GM12878 (cell line): ENCODE results near the gene XAB2. TPM values are rescaled to one million over a fixed set of nuclear protein-coding genes. Genes with fewer than 3 reads are reported as not detected.
A peak's percentile ranks its signal among the peaks of the same experiment; 100 is the strongest.

ENCODE experiments used
- ATAC-seq: fragments of 200-7000 bp; cut with Tn5 transposase; 3 replicates; pipeline ENCODE4 v1.9.1; 2020; ENCODE audit warnings: mild to moderate bottlenecking, moderate library complexity
- BruUV-seq: library from RNA; stranded (reverse); fragments of 400-500 nt; replicated peaks from 2 replicates; lab custom pipeline; 2021; lab: Mats Ljungman, UMichigan
- CTCF ChIA-PET: fragments of 300-600 bp; sonication (Branson Sonifier 250); formaldehyde crosslinking; extraction: SDS; loops from one replicate; lab custom pipeline; 2021; ENCODE audit warnings: inconsistent platforms; lab: Yijun Ruan, JAX
- POLR2A ChIA-PET: fragments of 350-600 bp; formaldehyde crosslinking; extraction: SDS; loops from one replicate; lab custom pipeline; 2021; ENCODE audit warnings: inconsistent platforms; lab: Charles Lee
- RAD21 ChIA-PET: fragments of 300-600 bp; sonication (Branson Sonifier 250); formaldehyde crosslinking; loops from one replicate; lab custom pipeline; 2023; ENCODE audit warnings: antibody characterized with exemption; ENCODE audit not compliant: unreplicated experiment; lab: Charles Lee
- SMC1A ChIA-PET: fragments of 300-600 bp; sonication (Branson Sonifier 250); formaldehyde crosslinking; loops from one replicate; lab custom pipeline; 2023; ENCODE audit not compliant: unreplicated experiment, uncharacterized antibody; lab: Charles Lee
- DNase-seq: peaks from one replicate; pipeline ENCODE4 v3.0.0-alpha.2; 2011; ENCODE audit warnings: low read depth, low spot score
- FAIRE-seq: peaks from 3 replicates; lab custom pipeline; 2011; peaks lifted over from hg19 to GRCh38; lab: Jason Lieb, UNC
- H2AFZ ChIP-seq: 2 replicates; pipeline ENCODE4 v1.6.0; 2011; ENCODE audit warnings: low read depth, low read length, control low read depth; ENCODE audit not compliant: control insufficient read depth
- H3K27ac ChIP-seq: 2 replicates; pipeline ENCODE4 v1.5.1; 2011; ENCODE audit warnings: control low read depth; ENCODE audit not compliant: control insufficient read depth, insufficient read depth
- H3K27me3 ChIP-seq, 2 experiments: replicated peaks in 1 of 2; 2 replicates each; pipeline versions ENCODE4 v1.6.0 to v1.6.1; 2011; ENCODE audit warnings: low read length in 1 of 2; ENCODE audit not compliant: control insufficient read depth in 2 of 2, insufficient read depth in 2 of 2
- H3K36me3 ChIP-seq, 2 experiments: 2 replicates each; pipeline ENCODE4 v1.5.1; 2011; ENCODE audit warnings: low read length in 1 of 2; ENCODE audit not compliant: control insufficient read depth in 2 of 2, insufficient read depth in 2 of 2
- H3K4me1 ChIP-seq: 2 replicates; pipeline ENCODE4 v1.6.1; 2011; ENCODE audit warnings: mild to moderate bottlenecking, low read length, moderate library complexity, mixed read lengths; ENCODE audit not compliant: control insufficient read depth, insufficient read depth
- H3K4me2 ChIP-seq: 2 replicates; pipeline ENCODE4 v1.6.0; 2011; ENCODE audit warnings: control low read depth; ENCODE audit not compliant: control insufficient read depth, insufficient read depth
- H3K4me3 ChIP-seq: fragments of 200-600 bp; sonication (generic); 2 replicates; pipeline ENCODE4 v1.5.1; 2016
- H3K79me2 ChIP-seq: 2 replicates; pipeline ENCODE4 v1.6.0; 2011; ENCODE audit warnings: low read length; ENCODE audit not compliant: control insufficient read depth, insufficient read depth
- H3K9ac ChIP-seq: 2 replicates; pipeline ENCODE4 v1.8.0; 2011; ENCODE audit warnings: low read length, control low read depth, mixed read lengths; ENCODE audit not compliant: control insufficient read depth, insufficient read depth
- H3K9me3 ChIP-seq: replicated peaks from 3 replicates; pipeline ENCODE4 v1.5.1; 2011; ENCODE audit warnings: mild to moderate bottlenecking, low read length; ENCODE audit not compliant: control insufficient read depth, insufficient read depth
- H4K20me1 ChIP-seq: 2 replicates; pipeline ENCODE4 v1.6.0; 2011; ENCODE audit not compliant: control insufficient read depth, insufficient read depth
- MLLT1 ChIP-seq: fragments of 450-650 bp; IDR thresholded peaks from 2 replicates; pipeline ENCODE4 v1.6.1; 2016; ENCODE audit warnings: mild to moderate bottlenecking
- NRF1 ChIP-seq: conservative IDR thresholded peaks from 2 replicates; pipeline ENCODE4 v1.6.1; 2011; ENCODE audit warnings: mild to moderate bottlenecking, low read depth, low read length, improper control_type of control experiment
- POLR2AphosphoS5 ChIP-seq: IDR thresholded peaks from 2 replicates; pipeline ENCODE4 v1.6.1; 2011; ENCODE audit warnings: mild to moderate bottlenecking, low read length, inconsistent platforms
- RELB ChIP-seq: fragments of 450-650 bp; IDR thresholded peaks from 2 replicates; pipeline ENCODE4 v1.6.1; 2017; ENCODE audit warnings: low read depth, mild to moderate bottlenecking, moderate library complexity
- SREBF1 ChIP-seq: IDR thresholded peaks from 2 replicates; pipeline ENCODE4 v1.6.1; 2012; ENCODE audit warnings: mild to moderate bottlenecking, low read length
- TCF12 ChIP-seq: IDR thresholded peaks from 2 replicates; pipeline ENCODE4 v1.6.1; 2011; ENCODE audit warnings: low read depth, mild to moderate bottlenecking, low read length
- YBX1 ChIP-seq: fragments of 450-650 bp; IDR thresholded peaks from 2 replicates; pipeline ENCODE4 v1.6.1; 2016; ENCODE audit warnings: antibody characterized with exemption
- ZBTB40 ChIP-seq: fragments of 450-650 bp; IDR thresholded peaks from 2 replicates; pipeline ENCODE4 v1.6.1; 2016; ENCODE audit warnings: mild to moderate bottlenecking, moderate library complexity, borderline replicate concordance
- WGBS: methylation state at CpG from one replicate; pipeline ENCODE4 v1.1.6; 2016; ENCODE audit warnings: low lambda C conversion rate; ENCODE audit not compliant: insufficient replicate concordance, insufficient coverage; ENCODE audit errors: missing lambda C conversion rate; 5-methylcytosine and 5-hydroxymethylcytosine counted together
- in situ Hi-C: fragments of 300-500 bp; cut with MboI; formaldehyde crosslinking; loops from 9 replicates; pipeline ENCODE4 v1.14.3; 2018; ENCODE audit warnings: mixed read lengths
- intact Hi-C: fragments of 100-400 bp; cut with micrococcal nuclease; formaldehyde crosslinking; loops from one replicate; pipeline ENCODE4 v1.14.2; 2022; ENCODE audit not compliant: unreplicated experiment
- polyA plus RNA-seq, 11 experiments: library from polyadenylated mRNA; depleted of rRNA in 4 of 11; unstranded in 6 of 11; stranded (reverse) in 5 of 11; fragments of >200 nt; fragmentation: Nextera tagmentation in 4 of 11; fragmentation: Illumina TruSeq in 1 of 11; extraction: Ambion mirVana in 4 of 11; extraction: Trizol in 1 of 11; gene quantifications; 1 replicate in 1 of 11; 2 replicates in 10 of 11; pipeline versions ENCODE4 v1.2.1 to v1.2.3, GENCODE V29; 2011 to 2016; ENCODE audit warnings: inconsistent platforms in 2 of 11, missing spikeins in 2 of 11, low read depth in 1 of 11
- total RNA-seq, 4 experiments: library from RNA; depleted of rRNA in 3 of 4; stranded (reverse); fragments of >200 nt in 3 of 4; fragmentation: Illumina TruSeq in 1 of 4; extraction: Trizol in 1 of 4; gene quantifications; 2 replicates each; pipeline versions ENCODE4 v1.2.1 to v1.2.3, GENCODE V29; 2013 to 2021

Gene XAB2
- total and polyA plus RNA-seq, 10 of the 15 experiments (the other 5 are each of a cell fraction or from before 2014, with no cell fraction given) = 0.34 to 45.1 (median 18.8) TPM

- no peak overlapping the region for H3K27ac ChIP-seq
- ChIA-PET POLR2A (no interaction called here), SMC1A (no interaction called here), RAD21 (no interaction called here), CTCF (no interaction called here)
- no peaks in the 10 kb centered on the region for H3K9me3 ChIP-seq
- peaks cover 13% of the 10 kb centered on the region for H3K4me1 ChIP-seq
- no peak overlapping the region for H3K9ac ChIP-seq
- FAIRE-seq = no peak
- TF ChIP-seq SREBF1 = no peak
- H3K4me2 ChIP-seq = no peak overlapping the region
- no peaks in the 10 kb centered on the region for H4K20me1 ChIP-seq
- H2AFZ ChIP-seq = no peak overlapping the region
- H3K36me3 ChIP-seq = peaks cover 7 to 12% of the 10 kb centered on the region in 2 experiments; a peak in 3 of 4 replicates
- no peak overlapping the region for H3K4me3 ChIP-seq
- 90% methylated on average over 24 of the region's 24 CpGs for WGBS
- ATAC-seq = no peak
- no peak for DNase-seq
- intact Hi-C loops (no loop called here), in situ Hi-C loops (no loop called here)
- H3K79me2 ChIP-seq = peaks cover 41% of the 10 kb centered on the region
- no peaks in the 10 kb centered on the region for H3K27me3 ChIP-seq
- BruUV-seq = no TSS peak
Observed at GRCh38 chr19:7627166-7627565, 2.2 kb downstream of the XAB2 start.

- no peaks in the 10 kb centered on the region for H3K9me3 ChIP-seq
- no peak overlapping the region for H3K4me3 ChIP-seq
- no peak overlapping the region for H2AFZ ChIP-seq
- H3K9ac ChIP-seq = no peak overlapping the region
- SMC1A ChIA-PET = no interaction called here
- no peaks in the 10 kb centered on the region for H3K27me3 ChIP-seq
- DNase-seq = no peak
- in situ Hi-C loops = no loop called here
- peaks cover 13% of the 10 kb centered on the region for H3K4me1 ChIP-seq
- no peak for TF ChIP-seq RELB
- 0 out of 2 replicates have a peak, but pooled peaks have one; percentile 20 for TF ChIP-seq MLLT1
- 0 out of 2 replicates have a peak, but pooled peaks have one; percentile 4 for TF ChIP-seq POLR2AphosphoS5
- TF ChIP-seq NRF1 = no peak
- no peak for TF ChIP-seq ZBTB40
- no peak for TF ChIP-seq TCF12
- TF ChIP-seq YBX1 = no peak
- TF ChIP-seq, all 136 proteins: peak for 2
- no peak overlapping the region for H3K4me2 ChIP-seq
- 97% methylated on average over 34 of the region's 34 CpGs for WGBS
- ATAC-seq = no peak
- H3K36me3 ChIP-seq = peaks cover 7 to 19% of the 10 kb centered on the region in 2 experiments; a peak in 3 of 4 replicates
- ChIA-PET POLR2A (interaction anchor here (0.7 kb wide), 3 partner anchors 19 to 58 kb away, joined by 3 to 5 read pairs (median 4); no protein-coding TSS in a partner anchor), CTCF (no interaction called here), RAD21 (no interaction called here)
- no peak overlapping the region for H3K27ac ChIP-seq
- no peaks in the 10 kb centered on the region for H4K20me1 ChIP-seq
- FAIRE-seq = no peak
- intact Hi-C loops = no loop called here
- H3K79me2 ChIP-seq = peaks cover 41% of the 10 kb centered on the region
- no TSS peak for BruUV-seq
Observed at GRCh38 chr19:7625763-7626372, 3.5 kb downstream of the XAB2 start.
